Measurements from ENCODE around the gene MRPL51.

The MRPL51 gene

GRCh38 chr12:6461401-6462233 lies 31.4 kb downstream of the MRPL51 start:
- DNase-seq (ENCODE audit: low read depth) = no peak

DNA sequence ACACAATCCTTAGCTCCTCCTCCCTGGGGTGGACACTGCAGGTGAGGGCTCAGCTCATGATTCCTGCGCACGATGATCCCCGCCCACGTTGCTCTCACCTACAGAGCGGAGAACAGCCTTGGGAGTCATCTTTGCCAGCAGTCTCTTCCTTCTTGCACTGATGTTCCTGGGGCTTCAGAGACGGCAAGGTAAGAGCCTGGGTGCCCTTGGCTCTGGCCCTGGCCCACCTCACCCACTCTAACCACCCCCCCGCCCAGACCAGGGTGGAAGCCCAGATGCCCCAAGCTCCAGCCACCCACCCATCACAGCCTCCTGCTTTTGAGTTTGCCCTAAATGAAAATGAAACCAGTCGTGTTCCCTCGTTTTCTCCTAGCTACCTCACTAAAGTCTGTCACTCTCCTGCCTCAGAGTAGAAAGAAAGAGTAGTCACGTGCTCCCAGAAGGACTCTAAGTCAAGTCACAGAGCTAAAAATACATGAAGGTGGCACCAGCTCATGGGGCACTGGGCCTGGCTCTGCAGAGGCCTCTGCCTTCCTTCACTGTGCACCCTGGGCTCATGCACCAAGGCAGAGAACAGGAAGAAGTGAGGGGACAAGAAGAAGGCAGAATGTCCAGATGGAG lies 32.2 kb downstream of the MRPL51 start:
- DNase-seq (ENCODE audit: low read depth) = no peak

GRCh38 chr12:6459004-6459337 lies 34.1 kb downstream of the MRPL51 start:
- no peak for DNase-seq (ENCODE audit: low read depth)

DNA sequence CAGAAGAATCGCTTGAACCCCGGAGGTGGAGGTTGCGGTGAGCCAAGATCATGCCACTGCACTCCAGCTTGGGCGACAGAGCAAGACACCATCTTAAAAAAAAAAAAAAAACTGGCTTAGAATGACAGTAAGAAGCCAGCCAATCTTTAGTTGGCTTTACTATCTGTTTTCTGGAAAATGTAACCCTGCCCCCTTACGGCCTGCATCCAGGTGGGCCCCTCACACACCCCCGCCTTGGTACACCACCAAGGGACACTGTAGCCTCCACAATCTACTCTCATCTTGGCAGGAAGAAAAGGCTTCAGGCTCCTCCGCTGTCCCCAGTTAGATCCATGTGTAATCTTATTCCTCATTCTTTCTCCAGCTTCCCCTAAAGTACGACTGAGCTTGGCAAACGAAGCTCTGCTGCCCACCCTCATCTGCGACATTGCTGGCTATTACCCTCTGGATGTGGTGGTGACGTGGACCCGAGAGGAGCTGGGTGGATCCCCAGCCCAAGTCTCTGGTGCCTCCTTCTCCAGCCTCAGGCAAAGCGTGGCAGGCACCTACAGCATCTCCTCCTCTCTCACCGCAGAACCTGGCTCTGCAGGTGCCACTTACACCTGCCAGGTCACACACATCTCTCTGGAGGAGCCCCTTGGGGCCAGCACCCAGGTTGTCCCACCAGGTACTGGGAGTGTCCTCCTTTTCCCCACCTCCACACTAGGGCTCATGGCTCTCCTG lies 34.6 kb downstream of the MRPL51 start:
- DNase-seq (ENCODE audit: low read depth) = no peak

GRCh38 chr12:6457220-6457945 lies 35.7 kb downstream of the MRPL51 start:
- no peak for DNase-seq (ENCODE audit: low read depth)

DNA sequence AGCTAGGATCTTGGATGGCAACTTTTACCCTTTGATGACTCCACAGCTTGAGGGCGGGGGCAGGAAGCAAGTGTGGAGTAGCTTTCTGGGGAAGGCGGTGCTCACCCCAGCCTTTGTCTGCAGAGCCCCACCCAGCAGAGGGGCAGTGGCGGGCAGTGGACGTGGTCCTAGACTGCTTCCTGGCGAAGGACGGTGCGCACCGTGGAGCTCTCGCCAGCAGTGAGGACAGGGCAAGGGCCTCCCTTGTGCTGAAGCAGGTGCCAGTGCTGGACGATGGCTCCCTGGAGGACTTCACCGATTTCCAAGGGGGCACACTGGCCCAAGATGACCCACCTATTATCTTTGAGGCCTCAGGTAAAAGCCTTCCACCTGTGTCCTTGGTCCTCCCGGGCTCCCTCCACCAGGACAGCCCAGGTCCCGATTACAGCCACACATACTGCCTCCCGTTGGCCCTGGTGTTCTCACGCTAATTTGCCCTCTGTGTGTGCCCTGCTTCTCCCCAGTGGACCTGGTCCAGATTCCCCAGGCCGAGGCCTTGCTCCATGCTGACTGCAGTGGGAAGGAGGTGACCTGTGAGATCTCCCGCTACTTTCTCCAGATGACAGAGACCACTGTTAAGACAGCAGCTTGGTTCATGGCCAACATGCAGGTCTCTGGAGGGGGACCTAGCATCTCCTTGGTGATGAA lies 40.0 kb downstream of the MRPL51 start:
- DNase-seq (ENCODE audit: low read depth) = no peak

GRCh38 chr12:6452245-6452943 lies 40.7 kb downstream of the MRPL51 start:
- no peak for DNase-seq (ENCODE audit: low read depth)

DNA sequence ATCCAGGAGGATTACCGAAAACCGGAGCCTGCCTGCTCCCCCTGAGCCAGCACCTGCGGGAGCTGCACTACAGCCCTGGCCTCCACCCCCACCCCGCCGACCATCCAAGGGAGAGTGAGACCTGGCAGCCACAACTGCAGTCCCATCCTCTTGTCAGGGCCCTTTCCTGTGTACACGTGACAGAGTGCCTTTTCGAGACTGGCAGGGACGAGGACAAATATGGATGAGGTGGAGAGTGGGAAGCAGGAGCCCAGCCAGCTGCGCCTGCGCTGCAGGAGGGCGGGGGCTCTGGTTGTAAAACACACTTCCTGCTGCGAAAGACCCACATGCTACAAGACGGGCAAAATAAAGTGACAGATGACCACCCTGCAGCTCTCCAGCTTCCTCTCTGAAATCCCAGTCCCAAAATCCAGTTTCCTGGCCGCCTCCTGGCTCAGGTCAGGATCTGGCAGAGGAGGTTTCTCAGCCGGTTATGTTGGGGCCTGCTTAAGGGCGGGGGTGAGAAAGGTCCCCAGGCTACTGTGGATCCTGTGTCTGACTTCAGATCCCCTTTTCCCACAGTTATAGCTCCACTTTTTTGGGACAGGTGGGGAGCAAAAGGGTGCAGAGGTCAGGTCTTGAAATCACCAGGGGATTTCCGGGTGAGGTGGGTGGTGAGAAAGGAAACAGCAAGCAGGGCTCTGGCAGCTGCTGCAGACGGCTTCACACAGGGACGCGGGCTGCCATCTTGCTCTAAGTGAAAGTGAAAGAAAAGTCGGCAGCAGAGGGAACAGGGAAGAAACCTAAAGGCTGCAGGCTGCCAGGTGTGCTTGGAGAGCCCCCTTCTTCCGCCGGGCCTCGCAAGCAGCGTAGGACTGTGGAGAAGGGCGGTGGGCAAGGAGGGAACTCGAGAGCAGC lies 41.5 kb downstream of the MRPL51 start, which contains the start of gene TAPBPL:
Gene TAPBPL, plus strand, starts transcription at position 695 of the 897 bp plus-strand sequence. CDS start 207 bp downstream, outside the sequence.
- peak; percentile 63 for DNase-seq (ENCODE audit: low read depth)

DNA sequence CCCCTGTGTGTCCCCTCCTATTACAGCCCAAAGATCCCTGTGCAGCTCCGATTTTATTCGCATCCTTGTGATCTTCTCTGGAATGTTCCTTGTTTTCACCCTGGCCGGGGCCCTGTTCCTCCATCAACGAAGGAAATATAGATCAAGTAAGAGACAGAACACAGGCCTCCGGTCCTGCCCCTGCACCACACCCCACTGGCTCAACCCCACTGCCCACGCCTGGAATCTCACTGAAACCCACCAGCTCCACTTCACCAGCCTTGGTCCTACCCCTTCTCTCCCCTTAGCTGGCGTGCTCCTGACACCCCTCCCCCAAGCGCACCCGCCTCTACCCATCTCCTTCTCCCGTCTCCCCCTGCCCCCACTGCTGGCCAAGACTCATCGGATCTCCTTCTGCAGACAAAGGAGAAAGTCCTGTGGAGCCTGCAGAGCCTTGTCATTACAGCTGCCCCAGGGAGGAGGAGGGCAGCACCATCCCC lies 42.2 kb downstream of the MRPL51 start:
- DNase-seq (ENCODE audit: low read depth) = no peak

- DNase-seq (ENCODE audit: low read depth) = no peak
Measured at GRCh38 chr12:6450091-6450868, 42.8 kb downstream of the MRPL51 start.

DNA sequence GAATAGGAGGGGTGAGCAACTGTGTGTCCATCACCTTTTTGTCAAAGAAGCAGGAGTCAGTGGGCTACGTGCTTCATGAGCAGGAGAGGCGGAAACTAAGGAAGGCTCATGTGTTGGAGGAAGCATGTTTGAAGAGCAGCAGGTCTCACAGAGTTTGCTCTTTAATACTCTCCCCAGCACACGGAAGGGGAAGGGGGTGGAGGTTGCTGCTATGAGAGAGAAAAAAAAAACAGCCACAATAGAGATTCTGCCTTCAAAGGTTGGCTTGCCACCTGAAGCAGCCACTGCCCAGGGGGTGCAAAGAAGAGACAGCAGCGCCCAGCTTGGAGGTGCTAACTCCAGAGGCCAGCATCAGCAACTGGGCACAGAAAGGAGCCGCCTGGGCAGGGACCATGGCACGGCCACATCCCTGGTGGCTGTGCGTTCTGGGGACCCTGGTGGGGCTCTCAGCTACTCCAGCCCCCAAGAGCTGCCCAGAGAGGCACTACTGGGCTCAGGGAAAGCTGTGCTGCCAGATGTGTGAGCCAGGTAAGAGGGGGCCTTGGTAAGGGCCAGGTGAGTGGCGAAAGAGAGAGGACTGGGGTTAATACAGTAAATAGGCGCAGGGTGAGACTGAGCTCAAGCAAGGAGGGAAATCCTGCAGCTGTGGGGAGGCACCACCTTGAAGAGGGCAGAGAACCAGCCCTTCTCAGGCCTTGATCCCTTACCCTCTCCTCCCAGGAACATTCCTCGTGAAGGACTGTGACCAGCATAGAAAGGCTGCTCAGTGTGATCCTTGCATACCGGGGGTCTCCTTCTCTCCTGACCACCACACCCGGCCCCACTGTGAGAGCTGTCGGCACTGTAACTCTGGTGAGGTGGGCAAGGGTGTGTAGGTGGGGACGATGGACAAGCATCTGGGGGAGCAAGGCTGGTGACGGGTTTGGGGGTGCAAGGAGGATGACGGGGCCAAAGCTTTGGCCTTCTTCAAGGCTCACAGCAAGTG lies 48.1 kb downstream of the MRPL51 start, which contains the start of gene CD27:
Gene CD27, plus strand, starts transcription at position 252 of the 985 bp plus-strand sequence. Its CDS starts 141 bp downstream, at position 393.
- no peak for DNase-seq (ENCODE audit: low read depth)

GRCh38 chr12:6444031-6444430 lies 49.0 kb downstream of the MRPL51 start:
- DNase-seq (ENCODE audit: low read depth) = no peak

DNA sequence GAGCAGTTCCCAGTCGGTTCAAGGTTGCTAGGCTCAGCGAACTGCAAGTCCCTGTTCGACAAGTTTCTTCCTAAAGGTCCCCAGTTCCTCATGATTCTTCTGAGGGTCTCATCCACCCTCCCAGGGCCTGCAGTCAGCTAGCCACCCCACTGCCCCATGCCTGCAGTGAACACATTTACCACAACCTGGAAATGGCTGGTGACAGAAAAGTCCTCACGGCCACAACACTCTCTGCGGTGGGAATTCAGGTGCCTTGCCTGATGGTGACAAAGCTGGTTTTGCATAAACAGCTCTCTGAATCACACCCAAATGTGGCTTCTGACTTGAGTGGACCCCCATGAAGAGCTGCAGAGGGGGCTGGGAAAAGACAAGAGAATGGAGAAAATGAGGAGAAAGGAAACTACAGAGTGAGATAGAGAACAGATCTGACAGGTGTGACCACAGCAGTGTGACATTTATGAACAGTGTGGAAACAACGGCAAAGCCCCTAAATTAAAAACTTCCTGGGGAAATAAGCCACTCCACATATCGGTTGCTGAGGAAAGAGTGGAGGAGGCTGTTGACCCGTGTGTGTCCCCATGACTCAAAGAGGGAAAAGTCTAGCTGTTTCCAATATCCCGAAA lies 49.6 kb downstream of the MRPL51 start:
- DNase-seq (ENCODE audit: low read depth) = no peak

DNA sequence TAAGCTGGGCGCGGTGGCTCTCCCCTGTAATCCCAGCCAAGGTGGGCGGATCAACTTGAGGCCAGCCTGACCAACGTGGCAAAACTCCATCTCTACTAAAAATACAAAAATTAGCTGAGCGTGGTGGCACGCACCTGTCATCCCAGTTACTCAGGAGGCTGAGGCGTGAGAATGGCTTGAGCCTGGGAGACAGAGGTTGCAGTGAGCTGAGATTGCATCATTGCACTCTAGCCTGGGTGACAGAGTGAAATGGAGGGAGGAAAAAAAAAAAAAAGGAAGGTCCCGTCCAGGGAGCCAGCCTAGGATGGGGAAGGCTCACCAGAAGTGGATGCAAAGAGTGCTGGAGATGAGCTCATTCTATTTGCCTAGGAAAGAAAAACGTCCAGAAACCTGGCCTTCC lies 50.2 kb downstream of the MRPL51 start:
- DNase-seq (ENCODE audit: low read depth) = no peak
